Measurements from ENCODE around the gene RASGRP2.
"Not testable (repeated sequence)": the region's sequence is repeated elsewhere in the genome, so short reads cannot be mapped to it uniquely, and the experiment has no call there.

Gene RASGRP2

GRCh38 chr11:64705501-64705900, 38.4 kb downstream of the RASGRP2 start:
- no peak for ATAC-seq
- TF ChIP-seq, protein P1, sequence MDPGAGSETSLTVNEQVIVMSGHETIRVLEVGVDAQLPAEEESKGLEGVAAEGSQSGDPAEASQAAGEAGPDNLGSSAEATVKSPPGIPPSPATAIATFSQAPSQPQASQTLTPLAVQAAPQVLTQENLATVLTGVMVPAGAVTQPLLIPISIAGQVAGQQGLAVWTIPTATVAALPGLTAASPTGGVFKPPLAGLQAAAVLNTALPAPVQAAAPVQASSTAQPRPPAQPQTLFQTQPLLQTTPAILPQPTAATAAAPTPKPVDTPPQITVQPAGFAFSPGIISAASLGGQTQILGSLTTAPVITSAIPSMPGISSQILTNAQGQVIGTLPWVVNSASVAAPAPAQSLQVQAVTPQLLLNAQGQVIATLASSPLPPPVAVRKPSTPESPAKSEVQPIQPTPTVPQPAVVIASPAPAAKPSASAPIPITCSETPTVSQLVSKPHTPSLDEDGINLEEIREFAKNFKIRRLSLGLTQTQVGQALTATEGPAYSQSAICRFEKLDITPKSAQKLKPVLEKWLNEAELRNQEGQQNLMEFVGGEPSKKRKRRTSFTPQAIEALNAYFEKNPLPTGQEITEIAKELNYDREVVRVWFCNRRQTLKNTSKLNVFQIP (CRISPR knock-in tag; IDR thresholded peaks at IDR 0.05; ENCODE audit: borderline replicate concordance, low read depth) = no peak
- TF ChIP-seq CSRNP3 (CRISPR knock-in tag; IDR thresholded peaks at IDR 0.05) (no peak), ZNF8 (CRISPR knock-in tag; IDR thresholded peaks at IDR 0.05) (no peak), TSHZ2 (CRISPR knock-in tag; IDR thresholded peaks at IDR 0.05) (no peak), ZC3H10 (CRISPR knock-in tag; IDR thresholded peaks at IDR 0.05) (no peak), OSR1 (CRISPR knock-in tag; IDR thresholded peaks at IDR 0.05) (no peak), ZNF70 (CRISPR knock-in tag; IDR thresholded peaks at IDR 0.05) (no peak), ISL1 (CRISPR knock-in tag; IDR thresholded peaks at IDR 0.05) (no peak), ZFP30 (CRISPR knock-in tag; IDR thresholded peaks at IDR 0.05) (no peak), CREB5 (CRISPR knock-in tag; IDR thresholded peaks at IDR 0.05; ENCODE audit: low read depth) (no peak), BACH2 (CRISPR knock-in tag; IDR thresholded peaks at IDR 0.05; ENCODE audit: borderline replicate concordance) (no peak)

GRCh38 chr11:64703048-64703447, 40.9 kb downstream of the RASGRP2 start:
- no peak for ATAC-seq
- TF ChIP-seq RARB (CRISPR knock-in tag; IDR thresholded peaks at IDR 0.05) (no peak), ARNTL (CRISPR knock-in tag; IDR thresholded peaks at IDR 0.05; ENCODE audit: borderline replicate concordance, low read depth) (no peak), CSDC2 (CRISPR knock-in tag; IDR thresholded peaks at IDR 0.05) (no peak), TOX (CRISPR knock-in tag; IDR thresholded peaks at IDR 0.05; ENCODE audit: borderline replicate concordance) (no peak), ZNF8 (CRISPR knock-in tag; IDR thresholded peaks at IDR 0.05) (no peak), CSRNP3 (CRISPR knock-in tag; IDR thresholded peaks at IDR 0.05) (no peak), BACH2 (CRISPR knock-in tag; IDR thresholded peaks at IDR 0.05; ENCODE audit: borderline replicate concordance) (no peak)
- TF ChIP-seq, protein P2, sequence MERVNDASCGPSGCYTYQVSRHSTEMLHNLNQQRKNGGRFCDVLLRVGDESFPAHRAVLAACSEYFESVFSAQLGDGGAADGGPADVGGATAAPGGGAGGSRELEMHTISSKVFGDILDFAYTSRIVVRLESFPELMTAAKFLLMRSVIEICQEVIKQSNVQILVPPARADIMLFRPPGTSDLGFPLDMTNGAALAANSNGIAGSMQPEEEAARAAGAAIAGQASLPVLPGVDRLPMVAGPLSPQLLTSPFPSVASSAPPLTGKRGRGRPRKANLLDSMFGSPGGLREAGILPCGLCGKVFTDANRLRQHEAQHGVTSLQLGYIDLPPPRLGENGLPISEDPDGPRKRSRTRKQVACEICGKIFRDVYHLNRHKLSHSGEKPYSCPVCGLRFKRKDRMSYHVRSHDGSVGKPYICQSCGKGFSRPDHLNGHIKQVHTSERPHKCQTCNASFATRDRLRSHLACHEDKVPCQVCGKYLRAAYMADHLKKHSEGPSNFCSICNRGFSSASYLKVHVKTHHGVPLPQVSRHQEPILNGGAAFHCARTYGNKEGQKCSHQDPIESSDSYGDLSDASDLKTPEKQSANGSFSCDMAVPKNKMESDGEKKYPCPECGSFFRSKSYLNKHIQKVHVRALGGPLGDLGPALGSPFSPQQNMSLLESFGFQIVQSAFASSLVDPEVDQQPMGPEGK (CRISPR knock-in tag; IDR thresholded peaks at IDR 0.05; ENCODE audit: borderline replicate concordance) = no peak

DNA sequence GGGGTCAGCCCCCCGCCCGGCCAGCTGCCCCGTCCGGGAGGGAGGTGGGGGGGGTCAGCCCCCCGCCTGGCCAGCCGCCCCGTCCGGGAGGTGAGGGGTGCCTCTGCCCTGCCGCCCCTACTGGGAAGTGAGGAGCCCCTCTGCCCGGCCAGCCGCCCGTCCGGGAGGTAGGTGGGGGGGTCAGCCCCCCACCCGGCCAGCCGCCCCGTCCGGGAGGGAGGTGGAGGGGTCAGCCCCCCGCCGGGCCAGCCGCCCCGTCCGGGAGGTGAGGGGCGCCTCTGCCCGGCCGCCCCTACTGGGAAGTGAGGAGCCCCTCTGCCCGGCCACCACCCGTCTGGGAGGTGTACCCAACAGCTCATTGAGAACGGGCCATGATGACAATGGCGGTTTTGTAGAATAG, 42.0 kb downstream of the RASGRP2 start:
- ATAC-seq = not testable (repeated sequence)

DNA sequence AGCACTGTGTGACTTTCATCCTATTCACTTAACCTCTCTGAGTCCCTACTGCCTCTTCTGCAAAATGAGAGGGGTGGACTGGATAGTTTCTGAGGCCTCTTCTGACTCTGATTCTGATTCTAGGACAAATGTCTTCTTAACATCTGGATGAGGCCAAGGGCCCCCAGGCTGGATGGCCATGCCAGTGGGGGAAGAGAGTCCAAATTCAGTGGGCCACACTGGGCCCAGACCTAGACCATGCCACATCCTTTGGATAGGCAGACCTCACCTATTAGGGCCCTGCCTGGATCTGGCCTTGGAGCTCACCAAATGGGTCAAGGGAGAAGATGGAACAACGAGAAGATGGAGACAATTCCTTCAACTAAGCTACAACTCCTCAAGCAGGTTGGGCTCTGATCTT, 45.5 kb downstream of the RASGRP2 start:
- ATAC-seq = no peak
- TF ChIP-seq ZFP3 (CRISPR knock-in tag; IDR thresholded peaks at IDR 0.05) = no peak
- TF ChIP-seq, protein P2 (CRISPR knock-in tag; IDR thresholded peaks at IDR 0.05; ENCODE audit: borderline replicate concordance) = no peak
- no peak for TF ChIP-seq ESRRG (CRISPR knock-in tag; IDR thresholded peaks at IDR 0.05)
- no peak for TF ChIP-seq ARNTL (CRISPR knock-in tag; IDR thresholded peaks at IDR 0.05; ENCODE audit: borderline replicate concordance, low read depth)
- no peak for TF ChIP-seq ZNF565 (CRISPR knock-in tag; conservative IDR thresholded peaks at IDR 0.05; ENCODE audit: low read depth)
- TF ChIP-seq BACH2 (CRISPR knock-in tag; IDR thresholded peaks at IDR 0.05; ENCODE audit: borderline replicate concordance) = no peak
- no peak for TF ChIP-seq ZNF8 (CRISPR knock-in tag; IDR thresholded peaks at IDR 0.05)
- no peak for TF ChIP-seq ZFP30 (CRISPR knock-in tag; IDR thresholded peaks at IDR 0.05)
- TF ChIP-seq TCF4 (CRISPR knock-in tag; IDR thresholded peaks at IDR 0.05; ENCODE audit: borderline replicate concordance) = no peak
- no peak for TF ChIP-seq CSDC2 (CRISPR knock-in tag; IDR thresholded peaks at IDR 0.05)
- TF ChIP-seq ZC3H10 (CRISPR knock-in tag; IDR thresholded peaks at IDR 0.05) = no peak
- TF ChIP-seq, protein P1 (CRISPR knock-in tag; IDR thresholded peaks at IDR 0.05; ENCODE audit: borderline replicate concordance, low read depth) = no peak
- no peak for TF ChIP-seq SNAI2 (CRISPR knock-in tag; IDR thresholded peaks at IDR 0.05)
- no peak for TF ChIP-seq ZNF70 (CRISPR knock-in tag; IDR thresholded peaks at IDR 0.05)
- TF ChIP-seq ISL1 (CRISPR knock-in tag; IDR thresholded peaks at IDR 0.05) = no peak

Data from SK-N-SH treated with all-trans-retinoic acid at 6 μM for 48 hours (cell line).